CD14-positive monocyte (primary cell): ENCODE data around the gene TTF2. TPM values are rescaled to one million over a fixed set of nuclear protein-coding genes. Genes with fewer than 3 reads are reported as not detected.

Experiments
- DNase-seq, 3 donors: peaks; one replicate each; pipeline ENCODE4 v3.0.0-alpha.2; 2011 to 2022
- H2AFZ ChIP-seq: 2 replicates; pipeline ENCODE4 v1.6.0; 2012; ENCODE audit warnings: mild to moderate bottlenecking, low read depth, low read length, inconsistent platforms; ENCODE audit not compliant: insufficient read depth, poor library complexity, severe bottlenecking
- H3K27ac ChIP-seq, 2 donors: 1 replicate in 1 of 2; 2 replicates in 1 of 2; pipeline ENCODE4 v1.5.1; 2012 to 2013; ENCODE audit warnings: low read length in 2 of 2, control low read depth in 1 of 2, inconsistent platforms in 1 of 2, low read depth in 1 of 2, mild to moderate bottlenecking in 1 of 2
- H3K27me3 ChIP-seq, 2 donors: one replicate each; pipeline versions ENCODE4 v1.6.0 to v1.6.1; 2011 to 2013; ENCODE audit warnings: low read length in 2 of 2; ENCODE audit not compliant: control insufficient read depth in 2 of 2, insufficient read depth in 2 of 2
- H3K36me3 ChIP-seq, 2 donors: replicated peaks in 1 of 2; 1 replicate in 1 of 2; 2 replicates in 1 of 2; pipeline versions ENCODE4 v1.5.1 to v1.6.1; 2012 to 2013; ENCODE audit warnings: low read length in 2 of 2, control low read depth in 1 of 2, inconsistent platforms in 1 of 2, mild to moderate bottlenecking in 1 of 2; ENCODE audit not compliant: insufficient read depth in 2 of 2, control insufficient read depth in 1 of 2
- H3K4me1 ChIP-seq, 2 donors: 1 replicate in 1 of 2; 2 replicates in 1 of 2; pipeline versions ENCODE4 v1.5.1 to v1.6.1; 2012 to 2013; ENCODE audit warnings: low read length in 2 of 2, control low read depth in 1 of 2, inconsistent platforms in 1 of 2, mild to moderate bottlenecking in 1 of 2, moderate library complexity in 1 of 2; ENCODE audit not compliant: insufficient read depth in 2 of 2, control insufficient read depth in 1 of 2
- H3K4me2 ChIP-seq: replicated peaks from 2 replicates; pipeline ENCODE3; 2012; ENCODE audit warnings: low read length, moderate library complexity, mild to moderate bottlenecking; ENCODE audit not compliant: poor library complexity, severe bottlenecking; ENCODE audit errors: extremely low read depth
- H3K4me3 ChIP-seq, 3 experiments: fragments of 200-600 bp in 1 of 3; sonication (generic) in 1 of 3; replicated peaks in 1 of 3; 1 replicate in 2 of 3; 2 replicates in 1 of 3; pipeline ENCODE4 v1.5.1; 2011 to 2013; ENCODE audit warnings: low read length in 3 of 3, mild to moderate bottlenecking in 3 of 3, control low read depth in 2 of 3, low read depth in 2 of 3, inconsistent platforms in 1 of 3, moderate library complexity in 1 of 3
- H3K79me2 ChIP-seq: 2 replicates; pipeline ENCODE4 v1.6.0; 2012; ENCODE audit warnings: mild to moderate bottlenecking, control low read depth, inconsistent platforms, low read length, moderate library complexity; ENCODE audit not compliant: insufficient read depth
- H3K9ac ChIP-seq: 2 replicates; pipeline ENCODE4 v1.6.0; 2017; ENCODE audit warnings: low read length, mild to moderate bottlenecking; ENCODE audit not compliant: insufficient read depth, poor library complexity, severe bottlenecking
- H3K9me3 ChIP-seq, 2 donors: replicated peaks in 1 of 2; 1 replicate in 1 of 2; 2 replicates in 1 of 2; pipeline versions ENCODE4 v1.5.1 to v1.6.1; 2012 to 2013; ENCODE audit warnings: low read length in 2 of 2, control low read depth in 1 of 2; ENCODE audit not compliant: control insufficient read depth in 1 of 2, insufficient read depth in 1 of 2
- H4K20me1 ChIP-seq: 2 replicates; pipeline ENCODE4 v1.6.0; 2012; ENCODE audit warnings: mild to moderate bottlenecking, low read length, control low read depth, moderate library complexity; ENCODE audit not compliant: insufficient read depth
- H3K27ac Mint-ChIP-seq, 7 donors: one replicate each; pipeline ENCODE4 v1.8.0; 2020; ENCODE audit warnings: mild to moderate bottlenecking in 7 of 7, mixed read lengths in 7 of 7, moderate library complexity in 6 of 7, inconsistent platforms in 2 of 7
- H3K27me3 Mint-ChIP-seq, 3 donors: one replicate each; pipeline ENCODE4 v1.8.0; 2021 to 2022; ENCODE audit warnings: low read depth in 3 of 3, mild to moderate bottlenecking in 3 of 3, mixed read lengths in 3 of 3, moderate library complexity in 3 of 3, inconsistent platforms in 1 of 3
- H3K36me3 Mint-ChIP-seq, 2 donors: one replicate each; pipeline ENCODE4 v1.8.0; 2020; ENCODE audit warnings: mixed read lengths in 2 of 2, inconsistent platforms in 1 of 2, mild to moderate bottlenecking in 1 of 2
- H3K4me1 Mint-ChIP-seq: one replicate; pipeline ENCODE4 v1.8.0; 2020; ENCODE audit warnings: mild to moderate bottlenecking, mixed read lengths
- H3K4me3 Mint-ChIP-seq, 2 donors: one replicate each; pipeline ENCODE4 v1.8.0; 2020; ENCODE audit warnings: mild to moderate bottlenecking in 2 of 2, mixed read lengths in 2 of 2, moderate library complexity in 1 of 2
- H3K9me3 Mint-ChIP-seq, 7 donors: one replicate each; pipeline ENCODE4 v1.8.0; 2020 to 2022; ENCODE audit warnings: mixed read lengths in 7 of 7, mild to moderate bottlenecking in 6 of 7, moderate library complexity in 6 of 7, inconsistent platforms in 2 of 7
- CTCF ChIP-seq: fragments of 200-600 bp; IDR thresholded peaks from one replicate; pipeline ENCODE4 v1.8.0; 2022; ENCODE audit warnings: antibody characterized with exemption, mild to moderate bottlenecking
- WGBS: methylation state at CpG from one replicate; pipeline ENCODE4 v1.1.5; 2013; ENCODE audit warnings: missing lambda C conversion rate; ENCODE audit not compliant: insufficient coverage; 5-methylcytosine and 5-hydroxymethylcytosine counted together
- intact Hi-C, 2 donors: fragments of 100-400 bp; cut with micrococcal nuclease; formaldehyde crosslinking; loops; one replicate each; pipeline versions ENCODE4 v1.15.0 to v1.15.1; 2023
- polyA plus RNA-seq, 3 donors: library from polyadenylated mRNA; depleted of rRNA in 1 of 3; unstranded in 2 of 3; stranded (reverse) in 1 of 3; fragments of 300-500 nt in 2 of 3; fragments of >200 nt in 1 of 3; fragmentation: Illumina TruSeq in 2 of 3; gene quantifications; 1 replicate in 2 of 3; 2 replicates in 1 of 3; pipeline ENCODE4 v1.2.3, GENCODE V29; 2012 to 2021

The TTF2 gene
- polyA plus RNA-seq, 3 donors: 5.6 to 12.9 (median 8.0) TPM

DNA sequence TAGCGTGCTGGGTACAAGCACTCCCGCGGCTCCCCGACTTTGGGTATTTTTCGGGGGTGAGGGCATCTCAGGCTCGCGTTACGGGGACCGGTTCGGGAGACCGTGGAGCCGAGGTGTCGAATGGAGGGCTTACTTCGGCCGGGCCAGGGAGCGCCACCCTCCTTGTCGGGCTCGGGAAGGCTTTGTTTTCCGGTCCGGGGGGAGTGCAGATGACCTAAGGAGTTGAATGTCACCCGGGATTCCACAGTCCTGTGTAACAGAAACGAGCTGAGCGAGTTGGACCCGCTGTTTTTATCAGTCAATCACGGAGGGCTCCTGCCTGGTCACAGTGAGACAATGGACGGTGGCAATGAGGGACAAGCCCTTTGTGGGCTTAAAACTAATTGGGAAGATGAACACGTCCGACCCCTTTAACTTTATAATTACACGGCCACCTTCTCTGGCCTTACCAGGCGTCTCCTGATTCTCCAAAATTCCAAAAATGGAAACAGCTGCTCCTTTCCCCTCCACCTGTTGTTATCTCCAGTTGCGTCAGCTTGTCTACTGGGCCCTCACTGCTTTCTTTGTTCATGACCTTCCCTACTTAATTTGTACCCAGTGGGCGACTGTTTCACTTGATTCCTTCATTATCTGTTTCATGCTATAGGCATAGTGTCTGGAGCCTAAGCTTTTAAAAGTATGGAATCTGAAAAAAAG lies 62.4 kb downstream of the TTF2 start:
- Histone ChIP-seq H2AFZ (peak overlapping the region; percentile 90), H3K9ac (peak overlapping the region; percentile 67), H3K9me3 (no peaks in the 10 kb centered on the region), H3K4me3 (peak overlapping the region; percentile 44 to 79 (median 66)), H3K79me2 (no peaks in the 10 kb centered on the region), H3K36me3 (no peaks in the 10 kb centered on the region), H3K4me1 (peaks cover 12 to 15% of the 10 kb centered on the region in 2 donors), H3K27me3 (peaks cover 0 to 8% of the 10 kb centered on the region in 2 donors), H4K20me1 (no peaks in the 10 kb centered on the region), H3K27ac (peak overlapping the region; percentile 72 to 78), H3K4me2 (peak overlapping the region; percentile 85)
- peaks cover 0 to 15% (median 9%) of the 10 kb centered on the region in 3 donors for H3K27me3 Mint-ChIP-seq
- WGBS: 29% methylated on average over 28 of the region's 32 CpGs
- H3K36me3 Mint-ChIP-seq: no peaks in the 10 kb centered on the region
- peaks cover 19% of the 10 kb centered on the region for H3K4me1 Mint-ChIP-seq
- H3K4me3 Mint-ChIP-seq: peak overlapping the region; percentile 85 to 91
- intact Hi-C loops: loop anchor here (5.0 kb wide), 3 partner anchors 60 to 245 kb away; partner anchors contain the start of genes MAN1A2 (in 1 of the 2) and TTF2 (in 1 of the 2)
- peak overlapping the region in 2 of 7 donors; percentile 12 to 92 for H3K27ac Mint-ChIP-seq
- DNase-seq: no peak
- TF ChIP-seq CTCF: peak; percentile 54
- peaks cover 0 to 4% (median 0%) of the 10 kb centered on the region in 7 donors for H3K9me3 Mint-ChIP-seq

- Mint-ChIP-seq H3K27me3 (peaks cover 0 to 15% (median 9%) of the 10 kb centered on the region in 3 donors), H3K36me3 (no peaks in the 10 kb centered on the region), H3K9me3 (peaks cover 0 to 4% (median 0%) of the 10 kb centered on the region in 7 donors), H3K4me3 (no peak overlapping the region), H3K27ac (no peak overlapping the region), H3K4me1 (peaks cover 19% of the 10 kb centered on the region)
- no peak for DNase-seq
- Histone ChIP-seq H2AFZ (no peak overlapping the region), H3K9me3 (no peaks in the 10 kb centered on the region), H3K79me2 (no peaks in the 10 kb centered on the region), H4K20me1 (no peaks in the 10 kb centered on the region), H3K4me2 (no peak overlapping the region), H3K27ac (no peak overlapping the region), H3K4me1 (peaks cover 12 to 15% of the 10 kb centered on the region in 2 donors), H3K9ac (no peak overlapping the region), H3K36me3 (no peaks in the 10 kb centered on the region), H3K4me3 (no peak overlapping the region), H3K27me3 (peaks cover 0 to 8% of the 10 kb centered on the region in 2 donors)
- no CpG with 5 or more reads among the region's 2 CpGs for WGBS
- no peak for TF ChIP-seq CTCF
- intact Hi-C loops: loop anchor here (5.0 kb wide), 3 partner anchors 61 to 244 kb away; partner anchors contain the start of genes MAN1A2 (in 1 of the 2) and TTF2 (in 1 of the 2)
Measured at GRCh38 chr1:117123274-117123673, 63.1 kb downstream of the TTF2 start.
